Lower leg skin (tissue), 3 donors: Measurements from ENCODE around the gene GTSF1L.

Source experiments
- CTCF ChIP-seq, 3 donors: fragments of 450-650 bp; IDR thresholded peaks; one replicate each; pipeline ENCODE4 v1.5.1; 2016; ENCODE audit warnings: antibody characterized with exemption in 3 of 3, mild to moderate bottlenecking in 3 of 3, moderate library complexity in 2 of 3
- POLR2A ChIP-seq, 2 donors: fragments of 450-650 bp; IDR thresholded peaks; one replicate each; pipeline ENCODE4 v1.6.1; 2016 to 2017; ENCODE audit warnings: antibody characterized with exemption in 2 of 2, mild to moderate bottlenecking in 1 of 2, moderate library complexity in 1 of 2

DNA sequence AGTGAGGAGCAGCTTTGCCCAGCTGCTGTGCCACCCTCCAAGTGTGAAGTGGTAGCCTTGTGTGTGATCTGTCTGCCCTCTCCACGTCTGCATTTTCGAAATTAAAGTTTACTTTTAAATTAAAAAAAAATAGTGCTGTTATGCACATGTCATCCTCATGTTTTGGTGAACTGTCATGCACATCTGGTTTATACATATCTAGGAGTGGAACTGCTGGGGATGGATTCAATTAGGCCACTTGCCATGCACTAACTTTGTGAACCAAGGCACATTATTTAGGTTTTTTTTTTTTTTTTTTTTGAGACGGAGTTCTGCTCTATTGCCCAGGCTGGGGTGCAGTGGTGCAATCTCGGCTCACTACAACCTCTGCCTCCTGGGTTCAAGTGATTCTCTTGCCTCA is 3.6 kb downstream of the GTSF1L start:
- no peak for TF ChIP-seq CTCF (IDR thresholded peaks at IDR 0.05)
- TF ChIP-seq POLR2A (IDR thresholded peaks at IDR 0.05) = no peak
